Thyroid gland (tissue), 4 donors: Measurements from ENCODE around the gene ZFAND3. TPM values are rescaled to one million over a fixed set of nuclear protein-coding genes. Genes with fewer than 3 reads are reported as not detected.

Experiments
- DNase-seq, 2 donors: peaks; one replicate each; pipeline ENCODE4 v3.0.0-alpha.2; 2019
- H3K27ac ChIP-seq, 3 donors: fragments of 200-600 bp; sonication (generic); 1 replicate in 2 of 3; 2 replicates in 1 of 3; pipeline ENCODE4 v1.5.1; 2016 to 2019; ENCODE audit warnings: mild to moderate bottlenecking in 1 of 3, moderate library complexity in 1 of 3
- H3K27me3 ChIP-seq: fragments of 200-600 bp; sonication (generic); one replicate; pipeline ENCODE4 v1.5.1; 2019
- H3K36me3 ChIP-seq, 2 donors: fragments of 200-600 bp; sonication (generic); one replicate each; pipeline ENCODE4 v1.5.1; 2016 to 2019
- H3K4me1 ChIP-seq, 2 donors: fragments of 200-600 bp; sonication (generic); one replicate each; pipeline ENCODE4 v1.5.1; 2017 to 2019
- H3K4me3 ChIP-seq, 3 donors: fragments of 200-600 bp; sonication (generic); replicated peaks in 1 of 3; 1 replicate in 2 of 3; 2 replicates in 1 of 3; pipeline ENCODE4 v1.5.1; 2016; ENCODE audit warnings: mild to moderate bottlenecking in 1 of 3
- H3K9me3 ChIP-seq: fragments of 200-600 bp; sonication (generic); one replicate; pipeline ENCODE4 v1.5.1; 2017
- POLR2A ChIP-seq, 2 donors: fragments of 450-650 bp; IDR thresholded peaks; one replicate each; pipeline ENCODE4 v1.6.1; 2017; ENCODE audit warnings: antibody characterized with exemption in 2 of 2, mild to moderate bottlenecking in 2 of 2, moderate library complexity in 1 of 2
- WGBS, 2 donors: methylation state at CpG; one replicate each; pipeline ENCODE4 v1.1.5; 2017; 5-methylcytosine and 5-hydroxymethylcytosine counted together
- intact Hi-C: fragments of 100-400 bp; cut with DNase I; formaldehyde crosslinking; loops from one replicate; pipeline ENCODE4 v1.15.1; 2023
- total RNA-seq, 4 donors: library from RNA; depleted of rRNA; stranded (reverse); fragments of >200 nt; gene quantifications; one replicate each; pipeline ENCODE4 v1.2.3, GENCODE V29; 2016
- TF ChIP-seq, protein P1 (sequence below), 6 experiments: fragments of 200-600 bp in 3 of 6; fragments of 450-650 bp in 3 of 6; sonication (generic) in 3 of 6; IDR thresholded peaks; one replicate each; pipeline ENCODE4 v1.5.1; 2016 to 2019; ENCODE audit warnings: antibody characterized with exemption in 6 of 6, mild to moderate bottlenecking in 2 of 6, inconsistent platforms in 1 of 6, moderate library complexity in 1 of 6

Gene ZFAND3
- total RNA-seq, 4 donors from 2014 or later, result 41.3 to 57.7 (median 55.9) TPM

- Histone ChIP-seq H3K27ac (no peak overlapping the region), H3K4me1 (peaks cover 11 to 19% of the 10 kb centered on the region in 2 donors), H3K4me3 (no peak overlapping the region), H3K27me3 (no peaks in the 10 kb centered on the region), H3K9me3 (no peaks in the 10 kb centered on the region), H3K36me3 (no peaks in the 10 kb centered on the region)
- WGBS, 2 donors, result 95 to 98% methylated on average over 2 of the region's 2 CpGs
- intact Hi-C loops, result no loop called here
- DNase-seq, result no peak
- TF ChIP-seq, protein P1, sequence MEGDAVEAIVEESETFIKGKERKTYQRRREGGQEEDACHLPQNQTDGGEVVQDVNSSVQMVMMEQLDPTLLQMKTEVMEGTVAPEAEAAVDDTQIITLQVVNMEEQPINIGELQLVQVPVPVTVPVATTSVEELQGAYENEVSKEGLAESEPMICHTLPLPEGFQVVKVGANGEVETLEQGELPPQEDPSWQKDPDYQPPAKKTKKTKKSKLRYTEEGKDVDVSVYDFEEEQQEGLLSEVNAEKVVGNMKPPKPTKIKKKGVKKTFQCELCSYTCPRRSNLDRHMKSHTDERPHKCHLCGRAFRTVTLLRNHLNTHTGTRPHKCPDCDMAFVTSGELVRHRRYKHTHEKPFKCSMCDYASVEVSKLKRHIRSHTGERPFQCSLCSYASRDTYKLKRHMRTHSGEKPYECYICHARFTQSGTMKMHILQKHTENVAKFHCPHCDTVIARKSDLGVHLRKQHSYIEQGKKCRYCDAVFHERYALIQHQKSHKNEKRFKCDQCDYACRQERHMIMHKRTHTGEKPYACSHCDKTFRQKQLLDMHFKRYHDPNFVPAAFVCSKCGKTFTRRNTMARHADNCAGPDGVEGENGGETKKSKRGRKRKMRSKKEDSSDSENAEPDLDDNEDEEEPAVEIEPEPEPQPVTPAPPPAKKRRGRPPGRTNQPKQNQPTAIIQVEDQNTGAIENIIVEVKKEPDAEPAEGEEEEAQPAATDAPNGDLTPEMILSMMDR (IDR thresholded peaks at IDR 0.05), result no peak
- no peak for TF ChIP-seq POLR2A (IDR thresholded peaks at IDR 0.05)
These were observed 52.8 kb downstream of the ZFAND3 start for GRCh38 chr6:37872373-37872745.

DNA sequence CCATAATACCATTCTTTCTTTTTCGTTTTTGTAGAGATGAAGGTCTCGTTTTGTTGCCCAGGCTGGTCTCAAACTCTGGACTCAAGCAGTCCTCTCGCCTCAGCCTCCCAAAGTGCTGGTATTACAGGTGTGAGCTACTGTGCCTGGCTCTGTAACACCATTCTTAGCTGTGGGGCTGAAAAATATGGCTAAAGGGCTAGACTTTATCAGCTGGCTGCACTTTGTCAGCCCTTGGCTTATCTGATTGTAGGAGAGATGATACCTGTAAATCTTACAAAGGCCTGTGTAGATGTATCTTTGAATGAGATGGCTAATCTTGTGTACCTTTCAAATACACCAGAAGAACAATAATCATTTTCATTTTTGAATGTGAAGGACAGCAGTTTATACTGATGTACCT, 55.2 kb downstream of the ZFAND3 start:
- H3K4me3 ChIP-seq, result no peak overlapping the region
- TF ChIP-seq POLR2A (IDR thresholded peaks at IDR 0.05), result no peak
- TF ChIP-seq, protein P1 (IDR thresholded peaks at IDR 0.05), result no peak
- H3K27me3 ChIP-seq, result no peaks in the 10 kb centered on the region
- H3K27ac ChIP-seq, result no peak overlapping the region
- WGBS, 2 donors, result 87 to 95% methylated on average over 3 of the region's 3 CpGs
- H3K36me3 ChIP-seq, result no peaks in the 10 kb centered on the region
- no peak for DNase-seq
- H3K9me3 ChIP-seq, result no peaks in the 10 kb centered on the region
- H3K4me1 ChIP-seq, result peaks cover 13 to 20% of the 10 kb centered on the region in 2 donors
- intact Hi-C loops, result no loop called here

- Histone ChIP-seq H3K27ac (no peak overlapping the region), H3K4me3 (no peak overlapping the region), H3K4me1 (peaks cover 13 to 25% of the 10 kb centered on the region in 2 donors), H3K9me3 (no peaks in the 10 kb centered on the region), H3K36me3 (no peaks in the 10 kb centered on the region), H3K27me3 (no peaks in the 10 kb centered on the region)
- DNase-seq, result no peak
- WGBS, 2 donors, result 90 to 95% methylated on average over 5 of the region's 5 CpGs
- intact Hi-C loops, result no loop called here
- no peak for TF ChIP-seq POLR2A (IDR thresholded peaks at IDR 0.05)
- TF ChIP-seq, protein P1 (IDR thresholded peaks at IDR 0.05), result no peak
These were observed 56.2 kb downstream of the ZFAND3 start for GRCh38 chr6:37875561-37876309.

DNA sequence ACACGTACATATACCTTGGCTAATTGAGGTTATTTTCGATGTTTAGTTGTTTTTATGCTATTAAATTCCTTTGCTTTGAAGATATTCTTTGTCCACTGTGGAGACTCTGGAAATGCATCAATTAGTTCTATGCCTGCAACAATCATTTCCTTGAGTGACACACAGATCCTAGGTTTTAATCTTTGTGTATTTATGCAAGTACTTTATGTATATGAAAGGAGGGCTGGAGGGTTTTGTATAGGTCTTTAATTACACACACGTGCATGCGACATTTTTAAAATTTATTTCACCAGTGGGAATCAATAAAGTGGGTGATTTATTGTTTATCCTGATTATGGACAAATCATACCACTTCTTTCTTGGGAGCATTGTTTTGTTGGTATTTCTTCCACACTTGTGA, 57.3 kb downstream of the ZFAND3 start:
- WGBS, 2 donors, result 92 to 93% methylated on average over 4 of the region's 4 CpGs
- Histone ChIP-seq H3K27ac (no peak overlapping the region), H3K4me1 (peaks cover 17 to 25% of the 10 kb centered on the region in 2 donors), H3K9me3 (no peaks in the 10 kb centered on the region), H3K4me3 (no peak overlapping the region), H3K36me3 (no peaks in the 10 kb centered on the region), H3K27me3 (no peaks in the 10 kb centered on the region)
- DNase-seq, result no peak
- TF ChIP-seq, protein P1 (IDR thresholded peaks at IDR 0.05), result no peak
- no peak for TF ChIP-seq POLR2A (IDR thresholded peaks at IDR 0.05)
- intact Hi-C loops, result no loop called here

GRCh38 chr6:37877373-37878149, 58.0 kb downstream of the ZFAND3 start:
- Histone ChIP-seq H3K36me3 (no peaks in the 10 kb centered on the region), H3K27me3 (no peaks in the 10 kb centered on the region), H3K4me1 (peaks cover 22 to 25% of the 10 kb centered on the region in 2 donors), H3K4me3 (no peak overlapping the region), H3K9me3 (no peaks in the 10 kb centered on the region), H3K27ac (no peak overlapping the region)
- intact Hi-C loops, result no loop called here
- TF ChIP-seq, protein P1 (IDR thresholded peaks at IDR 0.05), result no peak
- no peak for TF ChIP-seq POLR2A (IDR thresholded peaks at IDR 0.05)
- WGBS, 2 donors, result 84 to 88% methylated on average over 6 of the region's 6 CpGs
- no peak for DNase-seq
